HL-60 (cell line): ENCODE results near the gene HELT.

ENCODE experiments used
- DNase-seq, 2 experiments: peaks; one replicate each; pipeline ENCODE4 v3.0.0-alpha.2; 2010 to 2020; ENCODE audit warnings: low read depth in 1 of 2, low spot score in 1 of 2
- H3K27ac ChIP-seq: fragments of 250-450 bp; sonication (Bioruptor Pico); replicated peaks from 2 replicates; pipeline ENCODE4 v1.5.1; 2020; ENCODE audit warnings: mild to moderate bottlenecking, moderate library complexity
- H3K27me3 ChIP-seq: fragments of 250-450 bp; sonication (Bioruptor Pico); 2 replicates; pipeline ENCODE4 v1.5.1; 2021; ENCODE audit warnings: mild to moderate bottlenecking, moderate library complexity; ENCODE audit not compliant: insufficient read depth, poor library complexity, severe bottlenecking
- H3K4me3 ChIP-seq: replicated peaks from 2 replicates; pipeline ENCODE4 v1.5.1; 2011; ENCODE audit warnings: mild to moderate bottlenecking, control low read depth, low read length; ENCODE audit not compliant: insufficient read depth
- GABPA ChIP-seq: IDR thresholded peaks from 2 replicates; pipeline ENCODE4 v1.6.1; 2012; ENCODE audit warnings: low read depth
- POLR2AphosphoS5 ChIP-seq: IDR thresholded peaks from 2 replicates; pipeline ENCODE4 v1.6.1; 2012; ENCODE audit warnings: low read depth
- SPI1 ChIP-seq: IDR thresholded peaks from 2 replicates; pipeline ENCODE4 v1.6.1; 2012; ENCODE audit warnings: low read depth, mild to moderate bottlenecking, borderline replicate concordance
- long read RNA-seq: library from polyadenylated mRNA; unstranded; transcript quantifications from one replicate; pipeline ENCODE4 v2.0.0, GENCODE V29; 2020
- TF ChIP-seq, protein P1 (sequence below): IDR thresholded peaks from one replicate; pipeline ENCODE4 v1.5.1; 2011; ENCODE audit warnings: low read length, control low read depth, inconsistent platforms; ENCODE audit not compliant: insufficient read depth
- TF ChIP-seq, protein P2 (sequence below): IDR thresholded peaks from 2 replicates; pipeline ENCODE4 v1.6.1; 2012; ENCODE audit warnings: low read depth; ENCODE audit not compliant: insufficient replicate concordance

HELT gene, protein sequence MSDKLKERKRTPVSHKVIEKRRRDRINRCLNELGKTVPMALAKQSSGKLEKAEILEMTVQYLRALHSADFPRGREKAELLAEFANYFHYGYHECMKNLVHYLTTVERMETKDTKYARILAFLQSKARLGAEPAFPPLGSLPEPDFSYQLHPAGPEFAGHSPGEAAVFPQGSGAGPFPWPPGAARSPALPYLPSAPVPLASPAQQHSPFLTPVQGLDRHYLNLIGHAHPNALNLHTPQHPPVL
- long read RNA-seq = 0 reads

DNA sequence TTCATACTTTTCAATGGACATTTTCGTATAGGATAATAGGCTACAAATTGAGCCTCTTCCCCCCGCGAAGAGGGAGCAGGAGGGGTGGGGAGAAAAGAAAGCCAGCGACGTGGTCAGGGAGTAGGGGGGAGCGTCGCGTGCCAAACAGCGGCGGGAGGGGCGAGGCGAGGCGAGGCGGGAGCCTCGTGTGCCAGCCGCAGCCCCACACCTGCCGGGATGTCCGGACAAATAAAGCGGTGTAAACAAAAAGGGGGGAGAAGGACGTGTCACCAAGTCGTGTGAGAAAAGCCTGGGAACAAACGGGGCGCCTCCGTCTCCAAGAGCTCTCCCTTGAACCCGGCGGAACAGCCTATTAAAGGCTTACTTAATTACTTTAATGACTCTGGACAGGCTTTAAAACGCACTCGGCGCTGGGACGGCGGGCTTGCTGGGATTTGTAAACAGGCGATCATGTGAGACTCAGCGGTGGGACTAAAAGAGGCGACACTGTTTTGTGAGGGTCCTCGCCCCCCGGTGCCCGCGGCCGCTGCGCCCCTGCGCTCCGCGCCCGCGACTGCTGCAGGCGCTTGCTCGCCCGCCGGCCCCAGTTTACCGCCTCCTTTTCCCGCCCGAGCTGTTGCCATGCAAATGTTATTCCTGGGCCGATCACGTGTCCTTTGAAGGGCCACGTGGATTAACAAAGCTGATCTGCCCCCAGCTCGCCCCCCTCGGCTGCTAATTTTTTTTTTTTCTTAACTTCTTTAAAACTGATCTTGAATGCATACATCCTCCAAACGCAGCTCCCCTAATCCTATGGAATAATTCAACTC, at the start of gene HELT:
Gene HELT, plus strand, starts transcription at position 527 of the 809 bp plus-strand sequence. CDS start 439 bp downstream, outside the sequence.
- DNase-seq = no peak
- no peak within 1 kb of the TSS for H3K27ac ChIP-seq
- no peak within 1 kb of the TSS for H3K4me3 ChIP-seq
- TF ChIP-seq, protein P1, sequence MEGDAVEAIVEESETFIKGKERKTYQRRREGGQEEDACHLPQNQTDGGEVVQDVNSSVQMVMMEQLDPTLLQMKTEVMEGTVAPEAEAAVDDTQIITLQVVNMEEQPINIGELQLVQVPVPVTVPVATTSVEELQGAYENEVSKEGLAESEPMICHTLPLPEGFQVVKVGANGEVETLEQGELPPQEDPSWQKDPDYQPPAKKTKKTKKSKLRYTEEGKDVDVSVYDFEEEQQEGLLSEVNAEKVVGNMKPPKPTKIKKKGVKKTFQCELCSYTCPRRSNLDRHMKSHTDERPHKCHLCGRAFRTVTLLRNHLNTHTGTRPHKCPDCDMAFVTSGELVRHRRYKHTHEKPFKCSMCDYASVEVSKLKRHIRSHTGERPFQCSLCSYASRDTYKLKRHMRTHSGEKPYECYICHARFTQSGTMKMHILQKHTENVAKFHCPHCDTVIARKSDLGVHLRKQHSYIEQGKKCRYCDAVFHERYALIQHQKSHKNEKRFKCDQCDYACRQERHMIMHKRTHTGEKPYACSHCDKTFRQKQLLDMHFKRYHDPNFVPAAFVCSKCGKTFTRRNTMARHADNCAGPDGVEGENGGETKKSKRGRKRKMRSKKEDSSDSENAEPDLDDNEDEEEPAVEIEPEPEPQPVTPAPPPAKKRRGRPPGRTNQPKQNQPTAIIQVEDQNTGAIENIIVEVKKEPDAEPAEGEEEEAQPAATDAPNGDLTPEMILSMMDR = no peak
- TF ChIP-seq, protein P2, sequence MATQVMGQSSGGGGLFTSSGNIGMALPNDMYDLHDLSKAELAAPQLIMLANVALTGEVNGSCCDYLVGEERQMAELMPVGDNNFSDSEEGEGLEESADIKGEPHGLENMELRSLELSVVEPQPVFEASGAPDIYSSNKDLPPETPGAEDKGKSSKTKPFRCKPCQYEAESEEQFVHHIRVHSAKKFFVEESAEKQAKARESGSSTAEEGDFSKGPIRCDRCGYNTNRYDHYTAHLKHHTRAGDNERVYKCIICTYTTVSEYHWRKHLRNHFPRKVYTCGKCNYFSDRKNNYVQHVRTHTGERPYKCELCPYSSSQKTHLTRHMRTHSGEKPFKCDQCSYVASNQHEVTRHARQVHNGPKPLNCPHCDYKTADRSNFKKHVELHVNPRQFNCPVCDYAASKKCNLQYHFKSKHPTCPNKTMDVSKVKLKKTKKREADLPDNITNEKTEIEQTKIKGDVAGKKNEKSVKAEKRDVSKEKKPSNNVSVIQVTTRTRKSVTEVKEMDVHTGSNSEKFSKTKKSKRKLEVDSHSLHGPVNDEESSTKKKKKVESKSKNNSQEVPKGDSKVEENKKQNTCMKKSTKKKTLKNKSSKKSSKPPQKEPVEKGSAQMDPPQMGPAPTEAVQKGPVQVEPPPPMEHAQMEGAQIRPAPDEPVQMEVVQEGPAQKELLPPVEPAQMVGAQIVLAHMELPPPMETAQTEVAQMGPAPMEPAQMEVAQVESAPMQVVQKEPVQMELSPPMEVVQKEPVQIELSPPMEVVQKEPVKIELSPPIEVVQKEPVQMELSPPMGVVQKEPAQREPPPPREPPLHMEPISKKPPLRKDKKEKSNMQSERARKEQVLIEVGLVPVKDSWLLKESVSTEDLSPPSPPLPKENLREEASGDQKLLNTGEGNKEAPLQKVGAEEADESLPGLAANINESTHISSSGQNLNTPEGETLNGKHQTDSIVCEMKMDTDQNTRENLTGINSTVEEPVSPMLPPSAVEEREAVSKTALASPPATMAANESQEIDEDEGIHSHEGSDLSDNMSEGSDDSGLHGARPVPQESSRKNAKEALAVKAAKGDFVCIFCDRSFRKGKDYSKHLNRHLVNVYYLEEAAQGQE = no peak
- TF ChIP-seq POLR2AphosphoS5 (no peak), SPI1 (no peak), GABPA (no peak)
- H3K27me3 ChIP-seq = peaks cover 91% of the 10 kb centered on the region

DNA sequence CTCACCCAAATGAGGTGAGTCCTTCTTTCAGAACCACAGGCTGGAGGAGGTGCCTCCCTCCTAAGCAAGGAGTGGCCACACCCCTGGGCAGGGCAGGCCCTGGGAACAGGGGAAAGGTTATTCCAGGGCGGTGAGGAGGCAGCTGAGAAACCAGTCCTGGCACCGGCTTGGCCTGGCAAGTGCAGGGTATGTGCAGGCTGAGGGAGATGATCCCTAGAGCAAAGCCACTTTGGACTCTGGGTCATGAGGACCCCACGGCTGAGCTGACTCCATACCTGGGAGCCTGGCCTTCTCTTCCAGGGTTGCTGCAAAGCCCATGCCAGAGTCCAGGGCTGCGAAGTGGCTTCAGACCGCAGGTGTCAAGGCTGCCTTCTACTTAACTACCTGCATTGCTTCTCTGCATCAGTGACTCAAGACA, 49.5 kb upstream of the HELT start:
- Histone ChIP-seq H3K27ac (no peak overlapping the region), H3K27me3 (no peaks in the 10 kb centered on the region), H3K4me3 (no peak overlapping the region)
- no peak for DNase-seq
- TF ChIP-seq, protein P1 = no peak
- TF ChIP-seq SPI1 = no peak
- TF ChIP-seq POLR2AphosphoS5 = no peak
- TF ChIP-seq, protein P2 = no peak

DNA sequence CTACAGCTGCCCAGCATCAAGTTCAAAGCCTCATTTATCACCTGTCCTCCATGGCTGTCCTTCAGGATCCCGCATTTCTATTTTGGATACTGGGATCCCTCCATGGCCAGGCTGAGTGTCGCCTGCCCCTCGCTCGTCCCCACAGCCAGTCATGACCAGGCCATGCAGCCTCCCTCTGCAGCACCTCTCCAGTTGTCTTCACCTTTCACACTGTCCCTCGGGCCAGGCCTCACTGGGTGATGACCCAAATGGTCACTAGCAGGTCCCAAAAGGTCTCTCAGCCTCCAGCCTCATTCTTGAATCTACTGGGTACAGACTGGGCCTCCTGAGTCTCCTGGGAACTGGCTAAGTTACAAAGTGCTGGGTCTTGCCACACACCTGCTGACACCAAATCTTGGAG, 48.7 kb upstream of the HELT start:
- Histone ChIP-seq H3K27me3 (no peaks in the 10 kb centered on the region), H3K27ac (no peak overlapping the region), H3K4me3 (no peak overlapping the region)
- TF ChIP-seq POLR2AphosphoS5 (no peak), GABPA (no peak), SPI1 (no peak)
- TF ChIP-seq, protein P1 = no peak
- TF ChIP-seq, protein P2 = no peak
- DNase-seq = no peak
